Erythroblast (primary cell): ENCODE data around the gene DENND5B.

Experiments
- GATA1 ChIP-seq: IDR thresholded peaks from 2 replicates; pipeline ENCODE4 v1.6.1; 2011; ENCODE audit warnings: low read depth, mild to moderate bottlenecking, control low read depth, low read length, moderate library complexity
- POLR2A ChIP-seq: IDR thresholded peaks from 2 replicates; pipeline ENCODE4 v1.6.1; 2011; ENCODE audit warnings: mild to moderate bottlenecking, low read length

GRCh38 chr12:31342286-31342685, 248.7 kb downstream of the DENND5B start:
- TF ChIP-seq POLR2A: no peak
- no peak for TF ChIP-seq GATA1
